H1 (cell line): Measurements from ENCODE around the gene PRTG. TPM values are rescaled to one million over a fixed set of nuclear protein-coding genes. Genes with fewer than 3 reads are reported as not detected.

ENCODE experiments used
- CBX8 ChIP-seq: fragments of 300-800, 300-1000 bp; sonication (generic); IDR thresholded peaks from 2 replicates; pipeline ENCODE4 v1.7.1; 2016; ENCODE audit warnings: low read depth, low read length, borderline replicate concordance
- EGR1 ChIP-seq: IDR thresholded peaks from 2 replicates; pipeline ENCODE4 v1.6.1; 2011; ENCODE audit warnings: low read depth, low read length, borderline replicate concordance
- HDAC6 ChIP-seq: IDR thresholded peaks from one replicate; pipeline ENCODE4 v1.7.1; 2012; ENCODE audit warnings: low read depth, mild to moderate bottlenecking, inconsistent platforms, low read length, moderate library complexity
- KDM4A ChIP-seq: IDR thresholded peaks from one replicate; pipeline ENCODE4 v1.7.1; 2012; ENCODE audit warnings: low read depth, mild to moderate bottlenecking, moderate library complexity, low read length, inconsistent platforms; ENCODE audit not compliant: severe bottlenecking
- POU5F1 ChIP-seq: IDR thresholded peaks from 2 replicates; pipeline ENCODE4 v1.6.1; 2011; ENCODE audit warnings: low read depth, mild to moderate bottlenecking, low read length, moderate library complexity
- SIX5 ChIP-seq: IDR thresholded peaks from 2 replicates; pipeline ENCODE4 v1.6.1; 2011; ENCODE audit warnings: mild to moderate bottlenecking, low read depth, low read length
- polyA plus RNA-seq, 7 experiments: library from polyadenylated mRNA; depleted of rRNA in 3 of 7; stranded (reverse) in 5 of 7; unstranded in 2 of 7; fragments of >200 nt in 5 of 7; fragments of 200-250 nt in 2 of 7; gene quantifications; 1 replicate in 5 of 7; 2 replicates in 1 of 7; 4 replicates in 1 of 7; pipeline versions ENCODE4 v1.2.1 to v1.2.3, GENCODE V29; 2011 to 2013; ENCODE audit warnings: missing spikeins in 2 of 7, mixed read lengths in 2 of 7
- total RNA-seq: library from RNA; stranded (reverse); fragmentation: NEBNext Ultra II Directional; extraction: Animal tissue kit (Norgen Biotek cat#: 25700); gene quantifications from 2 replicates; pipeline ENCODE4 v1.2.1, GENCODE V29; 2021

PRTG gene
- total and polyA plus RNA-seq, 2 of the 8 experiments (the other 6 are each of a cell fraction or from before 2014, with no cell fraction given), result 3.1 to 3.2 TPM

DNA sequence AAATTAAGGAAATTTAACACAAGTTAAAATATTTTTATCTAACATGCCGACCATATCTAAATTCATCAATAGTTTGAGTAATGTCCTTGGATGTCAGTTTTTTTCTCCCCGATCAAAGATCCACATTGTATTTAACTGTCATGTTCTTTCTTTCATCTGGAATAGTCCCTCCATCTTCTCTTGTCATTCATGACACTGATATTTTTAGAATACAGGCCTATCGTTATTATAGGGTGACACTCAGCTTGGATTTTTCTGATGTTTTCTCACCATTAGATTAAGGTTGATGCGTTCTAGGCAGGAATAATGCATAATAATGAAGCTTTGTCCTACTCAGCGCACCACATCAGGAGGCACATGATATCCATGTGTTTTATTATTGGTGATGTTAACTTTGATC, 141.6 kb downstream of the PRTG start (continued):
- TF ChIP-seq POU5F1 (no peak), SIX5 (no peak), CBX8 (no peak), KDM4A (no peak), EGR1 (no peak), HDAC6 (no peak)
